CD4-positive, alpha-beta memory T cell (primary cell): Measurements from ENCODE around the gene SEPTIN2. TPM values are rescaled to one million over a fixed set of nuclear protein-coding genes. Genes with fewer than 3 reads are reported as not detected.

Experiments used
- CTCF ChIA-PET: fragments of 350-600 bp; sonication (Branson Sonifier 250); formaldehyde crosslinking; loops from one replicate; lab custom pipeline; 2021; ENCODE audit warnings: inconsistent platforms; ENCODE audit not compliant: partially characterized antibody; lab: Charles Lee
- POLR2A ChIA-PET: fragments of 350-600 bp; sonication (Branson Sonifier 250); formaldehyde crosslinking; loops from one replicate; lab custom pipeline; 2021; ENCODE audit not compliant: partially characterized antibody; lab: Charles Lee
- DNase-seq, 5 donors: peaks; one replicate each; pipeline versions ENCODE4 v3.0.0 to v3.0.0-alpha.2; 2020 to 2022; ENCODE audit warnings: mixed read lengths in 1 of 5
- H3K27ac ChIP-seq: one replicate; pipeline ENCODE4 v1.7.0; 2013; ENCODE audit warnings: low read depth, low read length
- H3K27me3 ChIP-seq: 2 replicates; pipeline ENCODE4 v1.7.0; 2013; ENCODE audit warnings: mild to moderate bottlenecking, low read length, moderate library complexity; ENCODE audit not compliant: insufficient read depth
- H3K36me3 ChIP-seq: 2 replicates; pipeline ENCODE4 v1.7.0; 2013; ENCODE audit warnings: mild to moderate bottlenecking, low read length, moderate library complexity; ENCODE audit not compliant: insufficient read depth
- H3K4me1 ChIP-seq: 2 replicates; pipeline ENCODE4 v1.7.0; 2013; ENCODE audit warnings: mild to moderate bottlenecking, low read length, moderate library complexity; ENCODE audit not compliant: insufficient read depth
- H3K4me3 ChIP-seq, 2 donors: one replicate each; pipeline ENCODE4 v1.7.0; 2013; ENCODE audit warnings: low read length in 2 of 2, mild to moderate bottlenecking in 1 of 2
- H3K9me3 ChIP-seq, 2 donors: one replicate each; pipeline ENCODE4 v1.7.0; 2013; ENCODE audit warnings: low read length in 2 of 2, control low read depth in 1 of 2; ENCODE audit not compliant: control insufficient read depth in 1 of 2
- H3K27ac Mint-ChIP-seq, 7 donors: one replicate each; pipeline ENCODE4 v1.8.0; 2020 to 2021; ENCODE audit warnings: mixed read lengths in 7 of 7, mild to moderate bottlenecking in 6 of 7, inconsistent platforms in 3 of 7, moderate library complexity in 3 of 7
- H3K27me3 Mint-ChIP-seq, 2 donors: one replicate each; pipeline ENCODE4 v1.8.0; 2020 to 2021; ENCODE audit warnings: mixed read lengths in 2 of 2
- H3K36me3 Mint-ChIP-seq, 2 donors: one replicate each; pipeline ENCODE4 v1.8.0; 2020 to 2021; ENCODE audit warnings: mixed read lengths in 2 of 2, inconsistent platforms in 1 of 2, mild to moderate bottlenecking in 1 of 2
- H3K4me1 Mint-ChIP-seq, 4 donors: one replicate each; pipeline ENCODE4 v1.8.0; 2020 to 2021; ENCODE audit warnings: mixed read lengths in 4 of 4, mild to moderate bottlenecking in 1 of 4
- H3K4me3 Mint-ChIP-seq, 8 donors: one replicate each; pipeline ENCODE4 v1.8.0; 2020 to 2021; ENCODE audit warnings: mixed read lengths in 8 of 8, mild to moderate bottlenecking in 7 of 8, moderate library complexity in 6 of 8, inconsistent platforms in 3 of 8
- H3K9me3 Mint-ChIP-seq, 8 donors: one replicate each; pipeline ENCODE4 v1.8.0; 2020 to 2021; ENCODE audit warnings: mixed read lengths in 8 of 8, mild to moderate bottlenecking in 5 of 8, inconsistent platforms in 3 of 8, moderate library complexity in 1 of 8
- intact Hi-C: fragments of 100-400 bp; cut with micrococcal nuclease; formaldehyde crosslinking; loops from one replicate; pipeline ENCODE4 v1.15.1; 2023
- polyA plus RNA-seq, 2 donors: library from polyadenylated mRNA; unstranded; fragments of 300-500 nt; fragmentation: Illumina TruSeq; gene quantifications; one replicate each; pipeline ENCODE4 v1.2.3, GENCODE V29; 2021
- total RNA-seq, 2 experiments: library from RNA; stranded (reverse); gene quantifications; one replicate each; pipeline ENCODE4 v1.2.3, GENCODE V29; 2021

SEPTIN2 gene
- total and polyA plus RNA-seq, 4 experiments from 2014 or later = 187 to 362 (median 290) TPM

- H3K27me3 Mint-ChIP-seq = no peaks in the 10 kb centered on the region
- no peak for DNase-seq
- ChIA-PET CTCF (interaction anchor here (1.0 to 1.9 kb wide), 3 partner anchors 10 to 388 kb away, joined by 3 to 6 read pairs (median 3); no protein-coding TSS in a partner anchor), POLR2A (interaction anchor here (0.5 to 5.8 kb wide), 4 partner anchors 10 to 49 kb away, joined by 3 to 46 read pairs (median 14); partner anchors contain the start of genes HDLBP and SEPTIN2)
- H3K4me1 Mint-ChIP-seq = peaks cover 40 to 77% (median 57%) of the 10 kb centered on the region in 4 donors
- no peak overlapping the region for H3K4me3 ChIP-seq
- H3K36me3 Mint-ChIP-seq = peaks cover 0 to 1% of the 10 kb centered on the region in 2 donors
- no peaks in the 10 kb centered on the region for H3K36me3 ChIP-seq
- peak overlapping the region in 4 of 7 donors; percentile 31 to 71 (median 40) for H3K27ac Mint-ChIP-seq
- H3K4me1 ChIP-seq = peaks cover 61% of the 10 kb centered on the region
- intact Hi-C loops = no loop called here
- H3K27ac ChIP-seq = no peak overlapping the region
- H3K4me3 Mint-ChIP-seq = peak overlapping the region in 2 of 8 donors; percentile 27 to 50
- no peaks in the 10 kb centered on the region for H3K9me3 Mint-ChIP-seq
- no peaks in the 10 kb centered on the region for H3K9me3 ChIP-seq
- H3K27me3 ChIP-seq = no peaks in the 10 kb centered on the region
Measured at GRCh38 chr2:241302759-241303651, 12.7 kb upstream of the SEPTIN2 start.

- H3K27me3 Mint-ChIP-seq = no peaks in the 10 kb centered on the region
- H3K9me3 ChIP-seq = no peaks in the 10 kb centered on the region
- H3K27ac Mint-ChIP-seq = peak overlapping the region in 2 of 7 donors; percentile 38 to 60
- no peaks in the 10 kb centered on the region for H3K9me3 Mint-ChIP-seq
- no peak overlapping the region for H3K4me3 Mint-ChIP-seq
- H3K4me1 Mint-ChIP-seq = peaks cover 43 to 78% (median 56%) of the 10 kb centered on the region in 4 donors
- H3K4me3 ChIP-seq = no peak overlapping the region
- peaks cover 4 to 5% of the 10 kb centered on the region in 2 donors for H3K36me3 Mint-ChIP-seq
- H3K27ac ChIP-seq = no peak overlapping the region
- H3K36me3 ChIP-seq = no peaks in the 10 kb centered on the region
- ChIA-PET CTCF (interaction anchor here (0.7 to 1.2 kb wide), 2 partner anchors 16 to 27 kb away, joined by 3 read pairs; no protein-coding TSS in a partner anchor), POLR2A (interaction anchor here (0.5 to 5.0 kb wide), 3 partner anchors 9 to 50 kb away, joined by 3 to 23 read pairs (median 6); partner anchors contain the start of genes HDLBP and SEPTIN2)
- DNase-seq = no peak
- peaks cover 63% of the 10 kb centered on the region for H3K4me1 ChIP-seq
- intact Hi-C loops = no loop called here
- no peaks in the 10 kb centered on the region for H3K27me3 ChIP-seq
Measured at GRCh38 chr2:241304039-241304670, 11.6 kb upstream of the SEPTIN2 start.

GRCh38 chr2:241307055-241307454 lies 8.7 kb upstream of the SEPTIN2 start:
- no peaks in the 10 kb centered on the region for H3K27me3 ChIP-seq
- Mint-ChIP-seq H3K9me3 (no peaks in the 10 kb centered on the region), H3K27ac (peak overlapping the region in 6 of 7 donors; percentile 18 to 52 (median 30)), H3K4me3 (peak overlapping the region in 2 of 8 donors; percentile 35 to 45), H3K4me1 (peaks cover 54 to 87% (median 71%) of the 10 kb centered on the region in 4 donors), H3K36me3 (peaks cover 5 to 8% of the 10 kb centered on the region in 2 donors), H3K27me3 (no peaks in the 10 kb centered on the region)
- no peak overlapping the region for H3K4me3 ChIP-seq
- DNase-seq = peak in 1 of 5 donors; percentile 5
- no peak overlapping the region for H3K27ac ChIP-seq
- peaks cover 77% of the 10 kb centered on the region for H3K4me1 ChIP-seq
- ChIA-PET CTCF (no interaction called here), POLR2A (interaction anchor here (5.0 kb wide), 1 partner anchor 9 kb away, joined by 23 read pairs; the partner anchor contains the start of genes HDLBP and SEPTIN2)
- no peaks in the 10 kb centered on the region for H3K36me3 ChIP-seq
- H3K9me3 ChIP-seq = no peaks in the 10 kb centered on the region
- intact Hi-C loops = no loop called here

- H3K4me3 ChIP-seq = no peak overlapping the region
- no peaks in the 10 kb centered on the region for H3K27me3 ChIP-seq
- peak overlapping the region in 1 of 8 donors; percentile 1 for H3K4me3 Mint-ChIP-seq
- no peak for DNase-seq
- H3K36me3 ChIP-seq = no peaks in the 10 kb centered on the region
- ChIA-PET POLR2A (interaction anchor here (0.8 kb wide), 1 partner anchor 9 kb away, joined by 4 read pairs; no protein-coding TSS in a partner anchor), CTCF (no interaction called here)
- H3K9me3 Mint-ChIP-seq = no peaks in the 10 kb centered on the region
- peaks cover 5 to 8% of the 10 kb centered on the region in 2 donors for H3K36me3 Mint-ChIP-seq
- H3K27ac ChIP-seq = peak overlapping the region; percentile 38
- H3K9me3 ChIP-seq = no peaks in the 10 kb centered on the region
- peaks cover 77% of the 10 kb centered on the region for H3K4me1 ChIP-seq
- intact Hi-C loops = no loop called here
- no peaks in the 10 kb centered on the region for H3K27me3 Mint-ChIP-seq
- peak overlapping the region in 5 of 7 donors; percentile 47 to 94 (median 76) for H3K27ac Mint-ChIP-seq
- peaks cover 52 to 86% (median 69%) of the 10 kb centered on the region in 4 donors for H3K4me1 Mint-ChIP-seq
Measured at GRCh38 chr2:241308267-241308666, 7.5 kb upstream of the SEPTIN2 start.

GRCh38 chr2:241308832-241309500 lies 6.8 kb upstream of the SEPTIN2 start:
- intact Hi-C loops = no loop called here
- Histone ChIP-seq H3K4me1 (peaks cover 77% of the 10 kb centered on the region), H3K27ac (peak overlapping the region; percentile 38), H3K9me3 (no peaks in the 10 kb centered on the region), H3K4me3 (no peak overlapping the region), H3K27me3 (no peaks in the 10 kb centered on the region), H3K36me3 (no peaks in the 10 kb centered on the region)
- ChIA-PET CTCF (no interaction called here), POLR2A (interaction anchor here (0.8 to 1.4 kb wide), 4 partner anchors 10 to 394 kb away, joined by 4 to 9 read pairs (median 4); no protein-coding TSS in a partner anchor)
- Mint-ChIP-seq H3K4me3 (peak overlapping the region in 4 of 8 donors; percentile 1 to 87 (median 20)), H3K9me3 (no peaks in the 10 kb centered on the region), H3K27me3 (no peaks in the 10 kb centered on the region), H3K36me3 (peaks cover 5 to 8% of the 10 kb centered on the region in 2 donors), H3K4me1 (peaks cover 55 to 87% (median 70%) of the 10 kb centered on the region in 4 donors), H3K27ac (peak overlapping the region; percentile 76 to 97 (median 92))
- no peak for DNase-seq

- intact Hi-C loops = loop anchor here (10.0 kb wide), 2 partner anchors 325 to 745 kb away; partner anchors contain the start of genes ATG4B, DUSP28, RNPEPL1 and THAP4
- H3K4me1 ChIP-seq = peaks cover 79% of the 10 kb centered on the region
- peak overlapping the region in 7 of 8 donors; percentile 45 to 87 (median 74) for H3K4me3 Mint-ChIP-seq
- H3K36me3 Mint-ChIP-seq = peaks cover 5 to 11% of the 10 kb centered on the region in 2 donors
- peak overlapping the region; percentile 38 for H3K27ac ChIP-seq
- ChIA-PET CTCF (interaction anchor here (1.0 kb wide), 1 partner anchor 11 kb away, joined by 3 read pairs; no protein-coding TSS in a partner anchor), POLR2A (interaction anchor here (1.3 to 1.4 kb wide), 3 partner anchors 11 to 394 kb away, joined by 4 to 9 read pairs (median 4); no protein-coding TSS in a partner anchor)
- H3K9me3 ChIP-seq = no peaks in the 10 kb centered on the region
- no peaks in the 10 kb centered on the region for H3K36me3 ChIP-seq
- H3K27me3 Mint-ChIP-seq = no peaks in the 10 kb centered on the region
- no peak overlapping the region for H3K4me3 ChIP-seq
- H3K9me3 Mint-ChIP-seq = no peaks in the 10 kb centered on the region
- peak; percentile 50 to 83 (median 59) for DNase-seq
- H3K27me3 ChIP-seq = no peaks in the 10 kb centered on the region
- peak overlapping the region; percentile 76 to 97 (median 94) for H3K27ac Mint-ChIP-seq
- H3K4me1 Mint-ChIP-seq = peaks cover 58 to 87% (median 71%) of the 10 kb centered on the region in 4 donors
Measured at GRCh38 chr2:241309684-241310117, 6.0 kb upstream of the SEPTIN2 start.
